Measurements from ENCODE around the gene GNPTG.

Gene GNPTG

DNA sequence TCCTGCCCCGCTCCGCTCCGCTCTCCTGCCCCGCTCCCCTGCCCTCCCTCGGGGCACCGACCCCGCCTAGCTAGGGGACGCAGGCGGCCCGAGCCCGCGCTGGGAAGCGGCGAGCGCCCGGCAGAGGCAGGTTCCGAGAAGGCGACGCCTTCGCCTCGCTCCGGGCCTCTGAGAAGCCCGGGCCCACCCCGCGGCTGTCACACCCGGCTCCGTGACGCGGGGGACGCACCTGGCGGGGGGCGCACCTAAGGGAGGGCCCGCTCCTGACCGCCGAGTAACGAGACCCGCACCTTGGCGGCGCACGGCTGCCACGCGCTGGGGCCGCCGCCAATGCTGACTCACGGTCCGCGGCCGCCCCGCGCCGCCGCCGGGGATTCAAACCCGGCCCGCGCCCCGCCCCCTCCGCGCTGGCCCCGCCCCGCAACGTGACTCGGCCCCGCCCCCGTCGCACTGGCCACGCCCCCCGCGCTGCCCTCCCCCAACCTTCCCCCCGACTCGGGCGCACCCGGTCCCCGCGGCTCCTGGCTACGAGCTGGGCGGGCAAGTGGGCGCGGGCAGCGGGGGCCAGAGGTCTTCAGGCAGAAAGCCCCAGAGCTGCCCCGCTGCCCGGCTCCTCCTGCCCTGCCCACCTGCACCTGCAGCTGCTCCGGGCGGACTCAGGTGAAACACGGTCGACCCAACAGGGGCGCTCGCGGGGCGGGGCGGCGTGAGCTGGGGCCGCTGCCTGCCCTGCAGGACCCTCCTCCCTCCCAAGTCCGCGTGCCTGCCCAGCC, 27.8 kb downstream of the GNPTG start:
- peak overlapping the region; percentile 62 for H3K4me3 ChIP-seq (ENCODE audit: low read depth, low read length)
- TF ChIP-seq, protein P1, sequence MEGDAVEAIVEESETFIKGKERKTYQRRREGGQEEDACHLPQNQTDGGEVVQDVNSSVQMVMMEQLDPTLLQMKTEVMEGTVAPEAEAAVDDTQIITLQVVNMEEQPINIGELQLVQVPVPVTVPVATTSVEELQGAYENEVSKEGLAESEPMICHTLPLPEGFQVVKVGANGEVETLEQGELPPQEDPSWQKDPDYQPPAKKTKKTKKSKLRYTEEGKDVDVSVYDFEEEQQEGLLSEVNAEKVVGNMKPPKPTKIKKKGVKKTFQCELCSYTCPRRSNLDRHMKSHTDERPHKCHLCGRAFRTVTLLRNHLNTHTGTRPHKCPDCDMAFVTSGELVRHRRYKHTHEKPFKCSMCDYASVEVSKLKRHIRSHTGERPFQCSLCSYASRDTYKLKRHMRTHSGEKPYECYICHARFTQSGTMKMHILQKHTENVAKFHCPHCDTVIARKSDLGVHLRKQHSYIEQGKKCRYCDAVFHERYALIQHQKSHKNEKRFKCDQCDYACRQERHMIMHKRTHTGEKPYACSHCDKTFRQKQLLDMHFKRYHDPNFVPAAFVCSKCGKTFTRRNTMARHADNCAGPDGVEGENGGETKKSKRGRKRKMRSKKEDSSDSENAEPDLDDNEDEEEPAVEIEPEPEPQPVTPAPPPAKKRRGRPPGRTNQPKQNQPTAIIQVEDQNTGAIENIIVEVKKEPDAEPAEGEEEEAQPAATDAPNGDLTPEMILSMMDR (IDR thresholded peaks at IDR 0.05; ENCODE audit: borderline replicate concordance, insufficient read depth, low read depth, low read length) = 0 out of 2 replicates have a peak, but pooled peaks have one; percentile 7

DNA sequence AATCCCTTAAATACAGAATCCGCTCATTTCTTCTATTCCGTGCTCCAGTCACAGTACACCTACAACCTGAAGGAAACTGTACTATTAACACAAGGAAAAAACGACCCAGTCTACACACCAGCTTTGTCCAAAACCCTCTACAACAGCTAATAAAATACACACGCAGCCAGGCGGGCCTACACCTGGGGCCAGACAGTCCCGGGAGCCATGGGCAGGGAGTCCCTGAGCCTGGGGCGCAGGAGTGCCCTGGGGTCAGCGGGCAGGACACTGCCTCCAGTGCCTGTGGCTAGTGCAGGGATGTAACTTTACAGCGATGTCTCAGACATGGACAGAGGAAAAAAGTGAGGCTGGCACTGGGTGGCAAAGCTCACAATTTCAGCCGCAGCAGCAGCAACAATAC, 28.5 kb downstream of the GNPTG start:
- no peak overlapping the region for H3K4me3 ChIP-seq (ENCODE audit: low read depth, low read length)
- TF ChIP-seq, protein P1 (IDR thresholded peaks at IDR 0.05; ENCODE audit: borderline replicate concordance, insufficient read depth, low read depth, low read length) = no peak

DNA sequence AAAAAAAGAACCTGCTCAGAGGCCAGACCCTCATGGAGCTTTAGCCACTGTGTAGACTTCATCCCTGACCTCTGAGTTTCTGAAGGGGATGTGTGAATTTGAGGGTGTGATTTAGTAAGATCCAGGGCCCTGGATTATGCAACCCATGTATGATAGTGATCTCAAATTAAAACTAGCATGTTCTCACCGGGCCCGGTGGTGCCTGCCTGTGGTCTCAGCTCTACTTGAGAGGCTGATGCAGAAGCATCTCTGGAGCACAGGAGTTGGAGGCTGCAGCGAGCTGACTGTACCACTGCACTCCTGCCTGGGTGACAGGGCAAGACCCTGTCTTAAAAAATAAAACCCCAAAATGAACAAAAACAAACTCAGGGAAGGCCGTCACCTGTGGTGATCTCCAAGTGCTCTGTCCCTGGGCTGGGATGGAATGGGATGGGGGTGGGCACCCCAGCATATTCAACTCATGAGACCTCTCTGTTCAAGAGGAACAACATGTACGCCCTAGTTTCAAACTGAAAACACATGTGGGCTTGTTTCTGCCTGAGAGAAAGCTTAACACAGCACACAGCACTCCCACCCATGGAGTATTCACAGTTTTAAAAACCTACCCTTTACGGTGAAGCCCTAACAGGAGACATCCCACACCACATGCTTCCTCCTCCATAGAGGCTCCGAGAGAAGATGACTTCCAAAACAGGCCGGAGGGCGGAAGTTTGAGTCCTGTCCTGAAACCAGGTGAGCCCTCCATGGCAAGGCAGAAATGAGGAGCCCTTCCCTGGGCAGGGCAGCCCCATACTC, 30.1 kb downstream of the GNPTG start:
- TF ChIP-seq, protein P1 (IDR thresholded peaks at IDR 0.05; ENCODE audit: borderline replicate concordance, insufficient read depth, low read depth, low read length) = no peak
- H3K4me3 ChIP-seq (ENCODE audit: low read depth, low read length) = no peak overlapping the region

DNA sequence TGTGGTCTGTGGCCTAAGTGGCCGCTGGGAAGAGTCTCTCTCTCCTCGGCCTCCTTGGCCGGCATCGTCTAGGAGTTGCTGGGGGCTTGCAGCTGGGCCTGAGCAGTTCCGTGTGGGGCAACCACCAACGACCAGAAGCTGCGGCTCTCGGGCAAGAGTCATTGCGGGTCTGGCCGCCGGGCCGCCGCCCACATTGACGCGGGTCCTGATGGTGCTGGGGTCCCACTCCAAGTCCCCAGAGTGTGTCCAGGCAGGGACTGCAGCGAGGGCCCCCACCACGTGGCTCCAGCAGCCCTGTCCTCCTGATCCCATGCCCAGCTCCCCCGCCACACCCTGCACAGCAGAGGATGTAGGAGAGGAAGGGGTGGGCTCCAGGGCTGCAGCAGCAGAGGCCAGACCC, 31.8 kb downstream of the GNPTG start:
- no peak overlapping the region for H3K4me3 ChIP-seq (ENCODE audit: low read depth, low read length)
- TF ChIP-seq, protein P1 (IDR thresholded peaks at IDR 0.05; ENCODE audit: borderline replicate concordance, insufficient read depth, low read depth, low read length) = no peak

DNA sequence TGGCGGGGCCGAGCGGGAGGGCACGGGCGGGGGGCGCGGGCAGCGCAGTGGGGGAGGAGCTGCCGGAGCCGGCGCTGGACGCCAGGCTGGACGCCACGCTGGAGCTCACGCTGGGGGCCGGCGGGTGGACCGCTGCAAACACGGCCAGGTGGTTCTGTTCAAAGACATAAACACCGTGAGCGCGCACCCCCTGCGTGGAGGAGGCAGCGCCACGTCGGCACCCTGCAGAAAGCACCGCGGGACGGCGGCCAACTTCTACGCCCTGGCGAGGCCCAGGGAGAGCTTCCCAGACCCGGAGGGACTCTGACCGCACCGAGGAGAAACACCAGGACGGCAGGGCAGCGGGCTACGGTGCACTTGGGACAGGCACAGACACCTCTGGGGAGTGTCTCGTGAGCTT, 33.5 kb downstream of the GNPTG start:
- TF ChIP-seq, protein P1 (IDR thresholded peaks at IDR 0.05; ENCODE audit: borderline replicate concordance, insufficient read depth, low read depth, low read length) = no peak

DNA sequence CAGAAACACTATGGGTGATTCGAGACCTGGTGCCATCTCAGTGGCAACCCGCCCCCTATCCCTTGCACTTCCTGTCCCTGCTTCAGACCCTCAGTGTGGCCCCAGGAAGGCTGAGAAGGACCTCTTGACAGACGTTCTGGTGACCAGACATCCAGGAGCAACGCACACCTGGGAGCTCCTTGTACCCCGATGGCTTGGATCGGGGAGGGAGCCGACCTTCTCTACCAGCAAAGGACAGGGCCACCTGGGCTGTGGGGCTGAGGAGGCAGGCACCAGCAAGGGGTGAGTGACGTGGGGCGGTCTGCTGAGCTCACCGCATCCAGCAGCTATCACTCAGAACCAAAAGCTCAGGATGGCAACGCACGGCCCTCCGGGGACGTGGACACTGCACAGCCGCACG, 35.6 kb downstream of the GNPTG start:
- H3K4me3 ChIP-seq (ENCODE audit: low read depth, low read length) = no peak overlapping the region
- TF ChIP-seq, protein P1 (IDR thresholded peaks at IDR 0.05; ENCODE audit: borderline replicate concordance, insufficient read depth, low read depth, low read length) = no peak

More for the DNA sequence above, 33.5 kb downstream of the GNPTG start:
- no peak overlapping the region for H3K4me3 ChIP-seq (ENCODE audit: low read depth, low read length)

All from GM12875 (cell line).